ENCODE results near the gene ZBTB20.

The ZBTB20 gene

DNA sequence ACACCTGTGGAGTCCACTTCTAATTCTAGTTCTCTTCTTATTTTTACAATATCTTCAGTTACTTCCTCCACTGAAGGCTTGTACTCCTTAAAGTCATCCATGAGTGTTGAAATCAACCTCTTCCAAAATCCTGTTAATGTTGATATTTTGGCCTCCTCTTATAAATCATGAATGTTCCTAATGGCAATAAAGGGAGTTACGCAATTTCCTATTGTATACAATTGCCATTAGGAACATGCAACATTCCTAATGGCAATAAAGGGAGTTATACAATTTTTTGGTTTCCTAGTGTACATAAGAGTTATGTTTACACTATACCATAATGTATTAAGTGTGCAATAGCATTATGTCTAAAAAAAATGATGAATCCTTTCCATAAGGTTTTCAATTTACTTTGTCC lies 862.4 kb downstream of the ZBTB20 start:
- no peak for DNase-seq (ENCODE audit: low read depth)

Measured in stimulated activated CD4-positive, alpha-beta T cell treated with anti-CD3 and anti-CD28 coated beads, Interleukin-2, amount 100 ng/mL, for 4 hours (primary cell).